D721Med (cell line): ENCODE results near the gene RIPOR1.

Experiments used
- DNase-seq: peaks from one replicate; pipeline ENCODE4 v3.0.0; 2011; ENCODE audit warnings: low spot score; ENCODE audit not compliant: insufficient read length
- FAIRE-seq: peaks from 2 replicates; lab custom pipeline; 2011; peaks lifted over from hg19 to GRCh38; lab: Jason Lieb, UNC
- CTCF ChIP-seq: IDR thresholded peaks from 2 replicates; pipeline ENCODE4 v1.5.1; 2012; ENCODE audit warnings: mild to moderate bottlenecking, control low read depth; ENCODE audit not compliant: insufficient read depth; ENCODE audit errors: missing control alignments

Gene RIPOR1

GRCh38 chr16:67519242-67519641 lies 9.4 kb upstream of the RIPOR1 start:
- TF ChIP-seq CTCF: no peak
- DNase-seq (no peak), FAIRE-seq (no peak)

- FAIRE-seq (no peak), DNase-seq (peak; percentile 51)
- peak; percentile 99 for TF ChIP-seq CTCF
These were observed 7.4 kb upstream of the RIPOR1 start for GRCh38 chr16:67521095-67521804.

DNA sequence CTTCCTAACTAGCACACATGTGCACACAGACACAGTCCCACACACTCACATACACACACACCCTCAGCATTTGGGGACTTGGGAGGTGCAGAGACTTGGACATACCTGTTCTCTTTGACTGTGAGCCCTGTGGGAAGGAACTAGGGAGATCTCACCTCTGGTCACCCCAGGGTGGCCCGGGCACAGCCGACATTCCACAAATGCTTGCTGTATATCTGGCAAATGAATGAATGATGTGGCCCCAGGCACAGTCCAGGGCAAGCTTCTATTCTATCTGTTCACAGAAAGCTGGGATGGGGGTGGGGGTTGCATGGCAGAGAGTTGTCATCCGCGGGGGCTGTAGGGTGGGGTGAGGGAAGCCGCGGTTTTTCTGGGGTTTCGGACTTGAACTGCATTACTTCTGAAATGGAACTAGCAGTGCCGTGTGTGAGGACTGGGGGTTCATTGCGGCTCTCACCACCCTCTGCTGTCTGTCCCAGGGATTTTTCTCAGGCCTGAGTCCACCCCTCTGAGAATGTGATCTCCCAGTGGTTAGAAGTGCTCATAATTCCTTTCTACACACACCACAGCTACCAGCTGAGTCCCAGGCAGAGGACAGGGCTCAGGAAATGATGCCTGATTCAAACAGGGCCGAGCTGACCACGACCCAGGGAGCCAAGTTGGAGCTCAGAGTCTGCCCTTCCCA lies 3.3 kb upstream of the RIPOR1 start:
- no peak for DNase-seq
- no peak for FAIRE-seq
- TF ChIP-seq CTCF: no peak

GRCh38 chr16:67526149-67526791 lies 2.4 kb upstream of the RIPOR1 start:
- no peak for DNase-seq
- FAIRE-seq: no peak
- TF ChIP-seq CTCF: no peak

DNA sequence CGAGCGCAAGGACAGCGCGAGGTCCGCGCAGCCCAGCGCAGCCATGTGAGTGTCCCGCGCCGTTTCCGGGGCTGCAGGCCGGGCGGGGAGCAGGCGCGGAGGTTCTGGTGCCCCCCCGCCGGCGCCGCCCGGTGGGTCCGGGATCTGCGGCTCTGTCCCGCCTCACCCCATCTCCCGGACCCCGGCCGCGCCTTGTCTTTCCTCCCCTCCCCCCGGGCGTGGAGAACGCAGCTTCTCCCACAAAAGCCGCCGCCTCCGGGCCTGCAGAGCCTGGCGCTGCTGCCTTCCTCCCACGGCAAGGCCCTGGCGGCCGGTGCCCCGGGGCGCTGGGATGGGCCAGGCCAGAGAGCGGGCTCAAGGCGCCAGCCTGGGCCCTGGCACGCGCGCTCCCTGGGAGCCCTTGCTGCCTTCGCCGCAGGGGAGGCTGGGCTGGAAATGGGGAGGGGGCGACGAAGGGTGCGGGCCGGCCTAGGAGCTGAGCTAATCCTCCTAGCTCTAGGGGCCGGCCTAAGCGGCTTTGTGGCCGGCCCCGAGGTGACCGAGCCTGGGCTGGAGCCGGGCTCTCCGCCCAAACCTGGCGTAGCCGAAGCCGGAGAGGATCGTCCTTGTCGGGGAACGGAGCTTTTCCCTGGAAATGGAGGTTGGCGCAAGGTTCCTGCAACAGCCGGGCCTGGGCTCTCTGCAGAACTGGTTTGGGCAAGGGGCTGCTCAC lies 397 bp downstream of the RIPOR1 start:
- no peak for TF ChIP-seq CTCF
- DNase-seq (peak; percentile 57), FAIRE-seq (no peak)

GRCh38 chr16:67529582-67530012 lies 968 bp downstream of the RIPOR1 start:
- FAIRE-seq: no peak
- DNase-seq: no peak
- TF ChIP-seq CTCF: no peak
